NCI-H1694 treated with DMSO at 0.1 percent for 48 hours (cell line): ENCODE data around the gene CDK1.
"Not testable (repeated sequence)": the region's sequence is repeated elsewhere in the genome, so short reads cannot be mapped to it uniquely, and the experiment has no call there.

ENCODE experiments used
- DNase-seq: peaks from one replicate; lab custom pipeline; 2025; lab: John Stamatoyannopoulos, UW

The CDK1 gene

GRCh38 chr10:60816628-60817397, 38.5 kb downstream of the CDK1 start:
- DNase-seq = peak; percentile 74

- DNase-seq = no peak
Measured at GRCh38 chr10:60817398-60817805, 39.1 kb downstream of the CDK1 start.

- DNase-seq = no peak
Measured at GRCh38 chr10:60818134-60818770, 40.0 kb downstream of the CDK1 start.

GRCh38 chr10:60819271-60819670, 41.0 kb downstream of the CDK1 start:
- no peak for DNase-seq

- DNase-seq = no peak
Measured at GRCh38 chr10:60820093-60820754, 41.9 kb downstream of the CDK1 start.

GRCh38 chr10:60821656-60822055, 43.4 kb downstream of the CDK1 start:
- no peak for DNase-seq

- DNase-seq = no peak
Measured at GRCh38 chr10:60822809-60823208, 44.5 kb downstream of the CDK1 start.

GRCh38 chr10:60823324-60823723, 45.0 kb downstream of the CDK1 start:
- DNase-seq = no peak

- DNase-seq = no peak
Measured at GRCh38 chr10:60825520-60825919, 47.2 kb downstream of the CDK1 start.

GRCh38 chr10:60827791-60828488, 49.7 kb downstream of the CDK1 start:
- no peak for DNase-seq

- DNase-seq = no peak
Measured at GRCh38 chr10:60828489-60828852, 50.2 kb downstream of the CDK1 start.

- not testable (repeated sequence) for DNase-seq
Measured at GRCh38 chr10:60832136-60832535, 53.9 kb downstream of the CDK1 start.

- no peak for DNase-seq
Measured at GRCh38 chr10:60834401-60834800, 56.1 kb downstream of the CDK1 start.

- DNase-seq = no peak
Measured at GRCh38 chr10:60835049-60835448, 56.8 kb downstream of the CDK1 start.

GRCh38 chr10:60841227-60841626, 62.9 kb downstream of the CDK1 start:
- DNase-seq = not testable (repeated sequence)

- DNase-seq = no peak
Measured at GRCh38 chr10:60842694-60843093, 64.4 kb downstream of the CDK1 start.
